Testis (tissue), 5 donors: Measurements from ENCODE around the gene CIB4. TPM values are rescaled to one million over a fixed set of nuclear protein-coding genes. Genes with fewer than 3 reads are reported as not detected.

ENCODE experiments used
- DNase-seq: peaks from one replicate; pipeline ENCODE4 v3.0.0-alpha.2; 2019
- H3K27ac ChIP-seq, 2 donors: fragments of 200-600 bp; sonication (generic); one replicate each; pipeline ENCODE4 v1.5.1; 2019
- H3K27me3 ChIP-seq: fragments of 200-600 bp; sonication (generic); one replicate; pipeline ENCODE4 v1.5.1; 2019
- H3K36me3 ChIP-seq: fragments of 200-600 bp; sonication (generic); one replicate; pipeline ENCODE4 v1.5.1; 2017; ENCODE audit warnings: low read depth; ENCODE audit errors: missing control alignments
- H3K4me1 ChIP-seq: fragments of 200-600 bp; sonication (generic); one replicate; pipeline ENCODE4 v1.5.1; 2019
- H3K4me3 ChIP-seq, 2 donors: fragments of 200-600 bp; sonication (generic); one replicate each; pipeline ENCODE4 v1.5.1; 2017 to 2019
- H3K9me3 ChIP-seq: fragments of 200-600 bp; sonication (generic); one replicate; pipeline ENCODE4 v1.5.1; 2017
- CTCF ChIP-seq, 3 experiments: fragments of 450-650 bp in 2 of 3; fragments of 200-600 bp in 1 of 3; sonication (generic) in 1 of 3; IDR thresholded peaks; one replicate each; pipeline ENCODE4 v1.5.1; 2016 to 2019; ENCODE audit warnings: antibody characterized with exemption in 3 of 3, mild to moderate bottlenecking in 2 of 3, moderate library complexity in 1 of 3
- POLR2A ChIP-seq: fragments of 450-650 bp; IDR thresholded peaks from one replicate; pipeline ENCODE4 v1.6.1; 2017; ENCODE audit warnings: antibody characterized with exemption, mild to moderate bottlenecking, moderate library complexity
- WGBS, 2 donors: methylation state at CpG; one replicate each; pipeline ENCODE4 v1.1.5; 2018; 5-methylcytosine and 5-hydroxymethylcytosine counted together
- intact Hi-C: fragments of 100-400 bp; cut with DNase I; formaldehyde crosslinking; loops from one replicate; pipeline ENCODE4 v1.15.1; 2023; ENCODE audit warnings: low total_unique reads
- long read RNA-seq, 2 donors: transcript quantifications; one replicate each; lab custom pipeline, GENCODE V29; 2026
- polyA plus RNA-seq: library from polyadenylated mRNA; stranded (reverse); fragments of 350-450 nt; fragmentation: Illumina TruSeq; extraction: RNeasy Lipid Tissue Mini Kit (QIAGEN cat#74804); gene quantifications from one replicate; pipeline ENCODE4 v1.2.3, GENCODE V29; 2014; ENCODE audit warnings: low read depth, low replicate concordance; ENCODE audit not compliant: insufficient read depth
- total RNA-seq, 2 donors: library from RNA; depleted of rRNA; stranded (reverse); fragments of >200 nt; gene quantifications; one replicate each; pipeline ENCODE4 v1.2.3, GENCODE V29; 2016

The CIB4 gene
- total RNA-seq, result 1 to 10 TPM; 7.5 to 8.7 TPM
- polyA plus RNA-seq, result 30.6 TPM
- long read RNA-seq, donor 1, result 0 reads
- long read RNA-seq, donor 2, result 0 reads

GRCh38 chr2:26640781-26641564, at the start of gene CIB4:
Gene CIB4, minus strand, starts transcription at chr2:26641366. Its CDS starts 52 bp downstream, at chr2:26641314.
- no peaks in the 10 kb centered on the region for H3K9me3 ChIP-seq
- H3K4me3 ChIP-seq, result no peak within 1 kb of the TSS
- no peak within 1 kb of the TSS for H3K27ac ChIP-seq
- no peaks in the 10 kb centered on the region for H3K4me1 ChIP-seq
- H3K36me3 ChIP-seq, result no peaks in the 10 kb centered on the region
- WGBS, 2 donors, result 86 to 94% methylated on average over 8 of the region's 8 CpGs
- no peak for TF ChIP-seq POLR2A
- intact Hi-C loops, result no loop called here
- no peak for DNase-seq
- no peaks in the 10 kb centered on the region for H3K27me3 ChIP-seq

GRCh38 chr2:26687801-26688200, 46.6 kb upstream of the CIB4 start:
- Histone ChIP-seq H3K36me3 (no peaks in the 10 kb centered on the region), H3K27me3 (no peaks in the 10 kb centered on the region), H3K4me3 (no peak overlapping the region), H3K27ac (no peak overlapping the region), H3K9me3 (no peaks in the 10 kb centered on the region), H3K4me1 (peaks cover 5% of the 10 kb centered on the region)
- TF ChIP-seq POLR2A, result no peak
- no peak for DNase-seq
- 55 to 82% methylated on average over 5 of the region's 5 CpGs for WGBS, 2 donors
- intact Hi-C loops, result no loop called here

GRCh38 chr2:26687328-26687727, 46.2 kb upstream of the CIB4 start:
- intact Hi-C loops, result no loop called here
- Histone ChIP-seq H3K9me3 (no peaks in the 10 kb centered on the region), H3K27me3 (no peaks in the 10 kb centered on the region), H3K4me1 (peaks cover 5% of the 10 kb centered on the region), H3K4me3 (no peak overlapping the region), H3K27ac (no peak overlapping the region), H3K36me3 (no peaks in the 10 kb centered on the region)
- DNase-seq, result no peak
- TF ChIP-seq CTCF (IDR thresholded peaks at IDR 0.05) (no peak), POLR2A (no peak)
- 85 to 92% methylated on average over 4 of the region's 4 CpGs for WGBS, 2 donors

GRCh38 chr2:26685989-26686839, 45.0 kb upstream of the CIB4 start:
- H3K27ac ChIP-seq, result no peak overlapping the region
- intact Hi-C loops, result no loop called here
- no peak for TF ChIP-seq CTCF (IDR thresholded peaks at IDR 0.05)
- TF ChIP-seq POLR2A, result no peak
- no peaks in the 10 kb centered on the region for H3K9me3 ChIP-seq
- no peaks in the 10 kb centered on the region for H3K36me3 ChIP-seq
- no peaks in the 10 kb centered on the region for H3K27me3 ChIP-seq
- no peak for DNase-seq
- 60 to 64% methylated on average over 16 of the region's 16 CpGs for WGBS, 2 donors
- H3K4me1 ChIP-seq, result no peaks in the 10 kb centered on the region
- H3K4me3 ChIP-seq, result no peak overlapping the region

- WGBS, 2 donors, result 88 to 96% methylated on average over 5 of the region's 5 CpGs
- Histone ChIP-seq H3K4me3 (no peak overlapping the region), H3K9me3 (no peaks in the 10 kb centered on the region), H3K27ac (no peak overlapping the region), H3K4me1 (no peaks in the 10 kb centered on the region), H3K36me3 (no peaks in the 10 kb centered on the region), H3K27me3 (no peaks in the 10 kb centered on the region)
- intact Hi-C loops, result no loop called here
- DNase-seq, result no peak
- TF ChIP-seq CTCF (IDR thresholded peaks at IDR 0.05) (no peak), POLR2A (no peak)
Measured at GRCh38 chr2:26685341-26685740, 44.2 kb upstream of the CIB4 start.
